Endodermal cell (in vitro differentiated cells): ENCODE measurements around the gene ARHGAP31. TPM values are rescaled to one million over a fixed set of nuclear protein-coding genes. Genes with fewer than 3 reads are reported as not detected.

Experiments
- DNase-seq: peaks from one replicate; pipeline ENCODE4 v3.0.0-alpha.2; 2017
- H3K27ac ChIP-seq: 2 replicates; pipeline ENCODE4 v1.5.1; 2013; ENCODE audit warnings: mild to moderate bottlenecking, low read depth, low read length, moderate library complexity
- H3K27me3 ChIP-seq: 2 replicates; pipeline ENCODE4 v1.6.1; 2013; ENCODE audit warnings: mild to moderate bottlenecking, low read length, moderate library complexity; ENCODE audit not compliant: insufficient read depth, control insufficient read depth, poor library complexity, severe bottlenecking
- H3K36me3 ChIP-seq: 2 replicates; pipeline ENCODE4 v1.7.0; 2013; ENCODE audit warnings: mild to moderate bottlenecking, low read length, moderate library complexity; ENCODE audit not compliant: control insufficient read depth, insufficient read depth
- H3K4me1 ChIP-seq: one replicate; pipeline ENCODE4 v1.7.0; 2013; ENCODE audit warnings: low read length; ENCODE audit not compliant: control insufficient read depth, insufficient read depth
- H3K4me3 ChIP-seq: 2 replicates; pipeline ENCODE4 v1.5.1; 2013; ENCODE audit warnings: mild to moderate bottlenecking, low read length, moderate library complexity
- H3K9ac ChIP-seq: 2 replicates; pipeline ENCODE4 v1.6.1; 2013; ENCODE audit warnings: mild to moderate bottlenecking, low read length, moderate library complexity; ENCODE audit not compliant: poor library complexity, severe bottlenecking; ENCODE audit errors: extremely low read depth
- H3K9me3 ChIP-seq: 2 replicates; pipeline ENCODE4 v1.6.1; 2013; ENCODE audit warnings: mild to moderate bottlenecking, low read length, moderate library complexity; ENCODE audit not compliant: control insufficient read depth
- H3K27ac Mint-ChIP-seq: 2 replicates; pipeline ENCODE4 v1.8.0; 2020; ENCODE audit warnings: mixed read lengths
- H3K27me3 Mint-ChIP-seq: 2 replicates; pipeline ENCODE4 v1.8.0; 2021; ENCODE audit warnings: mild to moderate bottlenecking, mixed read lengths; ENCODE audit not compliant: insufficient read depth
- H3K36me3 Mint-ChIP-seq: 2 replicates; pipeline ENCODE4 v1.8.0; 2020; ENCODE audit warnings: low read depth, mixed read lengths
- H3K4me1 Mint-ChIP-seq: 2 replicates; pipeline ENCODE4 v1.8.0; 2020; ENCODE audit warnings: mixed read lengths
- H3K4me3 Mint-ChIP-seq: 2 replicates; pipeline ENCODE4 v1.8.0; 2020; ENCODE audit warnings: mild to moderate bottlenecking, moderate library complexity, mixed read lengths
- H3K9me3 Mint-ChIP-seq: 2 replicates; pipeline ENCODE4 v1.8.0; 2020; ENCODE audit warnings: mild to moderate bottlenecking, mixed read lengths
- CTCF ChIP-seq: fragments of 200-600 bp; sonication (generic); conservative IDR thresholded peaks from 2 replicates; pipeline ENCODE4 v1.5.0; 2021; ENCODE audit warnings: antibody characterized with exemption, mild to moderate bottlenecking
- WGBS, 2 experiments: methylation state at CpG; one replicate each; pipeline versions ENCODE4 v1.1.5 to v1.1.7; 2013; ENCODE audit warnings: missing lambda C conversion rate in 2 of 2, mixed read lengths in 1 of 2; ENCODE audit not compliant: insufficient coverage in 1 of 2, insufficient read length in 1 of 2; 5-methylcytosine and 5-hydroxymethylcytosine counted together
- total RNA-seq, 2 donors: library from RNA; stranded (reverse); fragmentation: NEBNext Ultra II Directional in 1 of 2; extraction: Animal tissue kit (Norgen Biotek cat#: 25700) in 1 of 2; gene quantifications; 2 replicates in 1 of 2; 3 replicates in 1 of 2; pipeline ENCODE4 v1.2.1, GENCODE V29; 2021

Gene ARHGAP31
- total RNA-seq, 2 donors from 2014 or later, result 2.2 to 2.3 TPM

- no peaks in the 10 kb centered on the region for H3K27me3 ChIP-seq
- H3K4me3 ChIP-seq, result no peak overlapping the region
- Mint-ChIP-seq H3K9me3 (no peaks in the 10 kb centered on the region), H3K4me3 (no peak overlapping the region), H3K27ac (no peak overlapping the region), H3K27me3 (no peaks in the 10 kb centered on the region), H3K4me1 (peaks cover 4% of the 10 kb centered on the region), H3K36me3 (peaks cover 72% of the 10 kb centered on the region)
- no peak for DNase-seq
- WGBS, 2 experiments, result 92 to 95% methylated on average over 4 of the region's 4 CpGs
- no peaks in the 10 kb centered on the region for H3K9me3 ChIP-seq
- no peak overlapping the region for H3K27ac ChIP-seq
- H3K4me1 ChIP-seq, result peaks cover 5% of the 10 kb centered on the region
- TF ChIP-seq CTCF, result no peak
- peaks cover 97% of the 10 kb centered on the region for H3K36me3 ChIP-seq
- no peak overlapping the region for H3K9ac ChIP-seq
Measured at GRCh38 chr3:119457246-119457645, 163.1 kb downstream of the ARHGAP31 start.

- Mint-ChIP-seq H3K36me3 (peaks cover 30% of the 10 kb centered on the region), H3K27ac (peak within 1 kb of the TSS; percentile 99), H3K4me1 (peaks cover 7% of the 10 kb centered on the region), H3K27me3 (peaks cover 3% of the 10 kb centered on the region), H3K9me3 (no peaks in the 10 kb centered on the region), H3K4me3 (peak within 1 kb of the TSS; percentile 98)
- Histone ChIP-seq H3K27ac (peak within 1 kb of the TSS; percentile 75), H3K36me3 (peaks cover 37% of the 10 kb centered on the region), H3K4me1 (peaks cover 6% of the 10 kb centered on the region), H3K9me3 (no peaks in the 10 kb centered on the region), H3K4me3 (peak within 1 kb of the TSS; percentile 100), H3K9ac (peak within 1 kb of the TSS; percentile 98), H3K27me3 (no peaks in the 10 kb centered on the region)
- WGBS, 2 experiments, result 7 to 8% methylated on average over 42 to 51 of the region's 51 CpGs
- DNase-seq, result peak; percentile 99
- TF ChIP-seq CTCF, result peak; percentile 30
Measured at GRCh38 chr3:119463171-119464169, 169.3 kb downstream of the ARHGAP31 start, which contains the start of gene TMEM39A. Gene TMEM39A, minus strand, starts transcription at chr3:119463615. Its CDS starts 1,541 bp downstream, at chr3:119462074.

- Mint-ChIP-seq H3K4me1 (peaks cover 14% of the 10 kb centered on the region), H3K4me3 (peak overlapping the region; percentile 80), H3K27ac (peak overlapping the region; percentile 76), H3K9me3 (no peaks in the 10 kb centered on the region), H3K27me3 (peaks cover 3% of the 10 kb centered on the region), H3K36me3 (peaks cover 11% of the 10 kb centered on the region)
- no peak for DNase-seq
- H3K4me3 ChIP-seq, result peak overlapping the region; percentile 94
- H3K27ac ChIP-seq, result no peak overlapping the region
- no peaks in the 10 kb centered on the region for H3K4me1 ChIP-seq
- no peaks in the 10 kb centered on the region for H3K27me3 ChIP-seq
- TF ChIP-seq CTCF, result no peak
- H3K9ac ChIP-seq, result no peak overlapping the region
- H3K36me3 ChIP-seq, result peaks cover 4% of the 10 kb centered on the region
- H3K9me3 ChIP-seq, result no peaks in the 10 kb centered on the region
- WGBS, 2 experiments, result 83 to 96% methylated on average over 2 of the region's 2 CpGs
Measured at GRCh38 chr3:119468041-119468440, 173.9 kb downstream of the ARHGAP31 start.
